Ovary (tissue), 9 donors: ENCODE measurements around the gene ITGB6. TPM values are rescaled to one million over a fixed set of nuclear protein-coding genes. Genes with fewer than 3 reads are reported as not detected.

ENCODE experiments used
- DNase-seq, 5 donors: peaks; one replicate each; pipeline ENCODE4 v3.0.0-alpha.2; 2019 to 2020
- H3K27ac ChIP-seq, 2 donors: fragments of 200-600 bp; one replicate each; pipeline versions ENCODE4 v1.5.1 to v1.8.0; 2019 to 2022
- H3K27me3 ChIP-seq: fragments of 200-600 bp; one replicate; pipeline ENCODE4 v1.8.0; 2022
- H3K36me3 ChIP-seq: fragments of 200-600 bp; sonication (generic); one replicate; pipeline ENCODE4 v1.5.1; 2019
- H3K4me1 ChIP-seq: one replicate; pipeline ENCODE4 v1.8.1; 2013; ENCODE audit warnings: mild to moderate bottlenecking, moderate library complexity; ENCODE audit not compliant: insufficient read depth
- H3K4me3 ChIP-seq: fragments of 200-600 bp; sonication (generic); one replicate; pipeline ENCODE4 v1.5.1; 2017
- H3K9me3 ChIP-seq, 2 donors: fragments of 200-600 bp in 1 of 2; sonication (generic) in 1 of 2; one replicate each; pipeline versions ENCODE4 v1.5.1 to v1.8.1; 2013 to 2019; ENCODE audit warnings: mild to moderate bottlenecking in 1 of 2, moderate library complexity in 1 of 2
- CTCF ChIP-seq, 3 donors: fragments of 450-650 bp in 2 of 3; fragments of 200-600 bp in 1 of 3; IDR thresholded peaks; one replicate each; pipeline versions ENCODE4 v1.5.1 to v1.8.0; 2016 to 2022; ENCODE audit warnings: antibody characterized with exemption in 3 of 3, mild to moderate bottlenecking in 1 of 3
- EP300 ChIP-seq: sonication (generic); formaldehyde crosslinking; IDR thresholded peaks from one replicate; pipeline ENCODE4 v1.6.1; 2017; ENCODE audit warnings: antibody characterized with exemption
- POLR2A ChIP-seq: fragments of 450-650 bp; IDR thresholded peaks from one replicate; pipeline ENCODE4 v1.6.1; 2017; ENCODE audit warnings: antibody characterized with exemption, mild to moderate bottlenecking, moderate library complexity
- WGBS, 3 donors: extraction: QIAGEN DNeasy Blood & Tissue Kit in 1 of 3; methylation state at CpG; one replicate each; pipeline versions ENCODE4 v1.1.5 to v1.1.7; 2013 to 2017; 5-methylcytosine and 5-hydroxymethylcytosine counted together
- intact Hi-C, 4 donors: fragments of 100-400 bp; cut with DNase I; formaldehyde crosslinking; loops; one replicate each; pipeline versions ENCODE4 v1.11.0 to v1.15.1; 2022 to 2023
- polyA plus RNA-seq, 2 donors: library from polyadenylated mRNA; stranded (reverse); fragments of 200-250 nt in 1 of 2; fragments of 350-450 nt in 1 of 2; fragmentation: Illumina TruSeq in 1 of 2; extraction: RNeasy Lipid Tissue Mini Kit (QIAGEN cat#74804) in 1 of 2; gene quantifications; one replicate each; pipeline ENCODE4 v1.2.3, GENCODE V29; 2013 to 2014
- total RNA-seq, 7 donors: library from RNA; depleted of rRNA in 2 of 7; stranded (reverse); fragments of >200 nt in 2 of 7; fragmentation: NEBNext Ultra II Directional in 3 of 7; extraction: Animal tissue kit (Norgen Biotek cat#: 25700) in 3 of 7; gene quantifications; one replicate each; pipeline versions ENCODE4 v1.1.0 to v1.2.4, GENCODE V29; 2016 to 2023
- donor health status: DM: no; HTN: no; CAD: no; lungs with moderate emphysema.
- donor health status: DM: no; HTN: no; CAD: no.
- donor health status: Bipolar disorder and iron deficiency.
- donor health status: DM: yes; HTN: yes; CAD: no.
- donor health status: DM: no; HTN: no; CAD: no.
- donor health status: DM: yes; HTN: yes; CAD: no.

ITGB6 gene
- total and polyA plus RNA-seq, 9 donors: 0.17 to 3.6 (median 0.36) TPM; not detected in 5

GRCh38 chr2:160091381-160091780 lies 108.7 kb downstream of the ITGB6 start:
- Histone ChIP-seq H3K36me3 (no peaks in the 10 kb centered on the region), H3K9me3 (peaks cover 15 to 17% of the 10 kb centered on the region in 2 donors), H3K4me3 (no peak overlapping the region), H3K27ac (no peak overlapping the region), H3K27me3 (no peaks in the 10 kb centered on the region), H3K4me1 (no peaks in the 10 kb centered on the region)
- no peak for TF ChIP-seq EP300
- no peak for TF ChIP-seq CTCF (IDR thresholded peaks at IDR 0.05)
- TF ChIP-seq POLR2A: no peak
- no peak for DNase-seq
- intact Hi-C loops: no loop called here

GRCh38 chr2:160087854-160088745 lies 112.0 kb downstream of the ITGB6 start:
- no peak for DNase-seq
- TF ChIP-seq POLR2A (no peak), CTCF (IDR thresholded peaks at IDR 0.05) (no peak), EP300 (no peak)
- Histone ChIP-seq H3K9me3 (peaks cover 12 to 33% of the 10 kb centered on the region in 2 donors), H3K27me3 (no peaks in the 10 kb centered on the region), H3K4me1 (no peaks in the 10 kb centered on the region), H3K36me3 (no peaks in the 10 kb centered on the region), H3K27ac (no peak overlapping the region), H3K4me3 (no peak overlapping the region)
- WGBS, 3 donors: 73 to 78% (median 75%) methylated on average over 4 of the region's 4 CpGs
- intact Hi-C loops: no loop called here

- no peak for DNase-seq
- no peaks in the 10 kb centered on the region for H3K27me3 ChIP-seq
- H3K27ac ChIP-seq: no peak overlapping the region
- TF ChIP-seq EP300: no peak
- TF ChIP-seq POLR2A: no peak
- TF ChIP-seq CTCF (IDR thresholded peaks at IDR 0.05): no peak
- peaks cover 10 to 33% of the 10 kb centered on the region in 2 donors for H3K9me3 ChIP-seq
- no peaks in the 10 kb centered on the region for H3K36me3 ChIP-seq
- intact Hi-C loops: no loop called here
- H3K4me3 ChIP-seq: no peak overlapping the region
- no peaks in the 10 kb centered on the region for H3K4me1 ChIP-seq
- 87 to 88% (median 88%) methylated on average over 3 of the region's 3 CpGs for WGBS, 3 donors
These were observed 114.4 kb downstream of the ITGB6 start for GRCh38 chr2:160085662-160086061.

GRCh38 chr2:160077912-160078810 lies 121.9 kb downstream of the ITGB6 start:
- Histone ChIP-seq H3K4me1 (no peaks in the 10 kb centered on the region), H3K27me3 (no peaks in the 10 kb centered on the region), H3K36me3 (no peaks in the 10 kb centered on the region), H3K27ac (no peak overlapping the region), H3K4me3 (no peak overlapping the region), H3K9me3 (no peaks in the 10 kb centered on the region)
- WGBS, 3 donors: 86 to 89% (median 89%) methylated on average over 4 of the region's 4 CpGs
- no peak for TF ChIP-seq POLR2A
- TF ChIP-seq EP300: no peak
- TF ChIP-seq CTCF (IDR thresholded peaks at IDR 0.05): no peak
- intact Hi-C loops: no loop called here
- no peak for DNase-seq
